Panc1 (cell line): ENCODE measurements around the gene C1S.

Experiments used
- POLR2AphosphoS5 ChIP-seq: IDR thresholded peaks from 2 replicates; pipeline ENCODE4 v1.6.1; 2012; ENCODE audit warnings: mild to moderate bottlenecking, low read depth, low read length, moderate library complexity
- REST ChIP-seq, 2 experiments: IDR thresholded peaks; 2 replicates each; pipeline ENCODE4 v1.6.1; 2011 to 2012; ENCODE audit warnings: low read depth in 2 of 2, control low read depth in 1 of 2, low read length in 1 of 2, mild to moderate bottlenecking in 1 of 2, moderate library complexity in 1 of 2; ENCODE audit not compliant: insufficient read depth in 1 of 2
- SIN3A ChIP-seq: IDR thresholded peaks from 2 replicates; pipeline ENCODE4 v1.6.1; 2012; ENCODE audit warnings: low read depth, mild to moderate bottlenecking, low read length, moderate library complexity, borderline replicate concordance; ENCODE audit not compliant: insufficient read depth
- TCF7L2 ChIP-seq: IDR thresholded peaks from 2 replicates; pipeline ENCODE4 v1.6.1; 2011; ENCODE audit warnings: mild to moderate bottlenecking, low read depth, low read length, inconsistent platforms
- TF ChIP-seq, protein P1 (sequence below): fragments of 450-650 bp; IDR thresholded peaks from 2 replicates; pipeline ENCODE4 v1.5.1; 2017; ENCODE audit warnings: mild to moderate bottlenecking

DNA sequence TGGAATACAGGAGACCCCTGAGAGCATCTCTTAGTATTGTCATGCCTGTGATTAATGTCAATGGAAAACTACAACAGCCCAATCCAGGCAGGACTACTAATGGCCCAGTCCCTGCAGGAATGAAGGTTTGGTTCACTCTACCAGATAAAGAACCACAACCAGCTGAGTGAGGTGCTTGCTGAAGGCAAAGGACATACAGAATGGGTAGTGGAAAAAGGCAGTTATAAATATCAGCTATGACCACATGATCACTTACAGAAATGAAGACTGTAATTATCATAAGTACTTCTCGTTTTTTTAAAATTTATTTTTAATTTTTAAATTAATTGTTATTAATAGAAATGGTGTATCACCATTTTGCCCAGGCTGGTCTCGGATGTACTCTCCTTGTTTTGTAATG, 25.1 kb upstream of the C1S start:
- TF ChIP-seq, protein P1, sequence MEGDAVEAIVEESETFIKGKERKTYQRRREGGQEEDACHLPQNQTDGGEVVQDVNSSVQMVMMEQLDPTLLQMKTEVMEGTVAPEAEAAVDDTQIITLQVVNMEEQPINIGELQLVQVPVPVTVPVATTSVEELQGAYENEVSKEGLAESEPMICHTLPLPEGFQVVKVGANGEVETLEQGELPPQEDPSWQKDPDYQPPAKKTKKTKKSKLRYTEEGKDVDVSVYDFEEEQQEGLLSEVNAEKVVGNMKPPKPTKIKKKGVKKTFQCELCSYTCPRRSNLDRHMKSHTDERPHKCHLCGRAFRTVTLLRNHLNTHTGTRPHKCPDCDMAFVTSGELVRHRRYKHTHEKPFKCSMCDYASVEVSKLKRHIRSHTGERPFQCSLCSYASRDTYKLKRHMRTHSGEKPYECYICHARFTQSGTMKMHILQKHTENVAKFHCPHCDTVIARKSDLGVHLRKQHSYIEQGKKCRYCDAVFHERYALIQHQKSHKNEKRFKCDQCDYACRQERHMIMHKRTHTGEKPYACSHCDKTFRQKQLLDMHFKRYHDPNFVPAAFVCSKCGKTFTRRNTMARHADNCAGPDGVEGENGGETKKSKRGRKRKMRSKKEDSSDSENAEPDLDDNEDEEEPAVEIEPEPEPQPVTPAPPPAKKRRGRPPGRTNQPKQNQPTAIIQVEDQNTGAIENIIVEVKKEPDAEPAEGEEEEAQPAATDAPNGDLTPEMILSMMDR = no peak
- no peak for TF ChIP-seq SIN3A
- no peak for TF ChIP-seq POLR2AphosphoS5
- no peak for TF ChIP-seq REST (IDR thresholded peaks at IDR 0.05; ENCODE audit: insufficient read depth in 1 of 2, low read depth in 2 of 2, low read length in 1 of 2)
- TF ChIP-seq TCF7L2 = no peak
